Progenitor cell of endocrine pancreas (in vitro differentiated cells): ENCODE data around the gene TAGLN2. TPM values are rescaled to one million over a fixed set of nuclear protein-coding genes. Genes with fewer than 3 reads are reported as not detected.

Source experiments
- DNase-seq: peaks from one replicate; pipeline ENCODE4 v3.0.0; 2021; ENCODE audit warnings: low spot score; ENCODE audit not compliant: unreplicated experiment
- H3K27ac Mint-ChIP-seq: 2 replicates; pipeline ENCODE4 v1.8.0; 2021; ENCODE audit warnings: mild to moderate bottlenecking, moderate library complexity, mixed read lengths
- H3K27me3 Mint-ChIP-seq: 2 replicates; pipeline ENCODE4 v1.8.0; 2021; ENCODE audit warnings: mixed read lengths
- H3K36me3 Mint-ChIP-seq: 2 replicates; pipeline ENCODE4 v1.8.0; 2022; ENCODE audit warnings: mixed read lengths; ENCODE audit not compliant: insufficient read depth
- H3K4me1 Mint-ChIP-seq: 2 replicates; pipeline ENCODE4 v1.8.0; 2021; ENCODE audit warnings: low read depth, mixed read lengths
- H3K4me3 Mint-ChIP-seq: 2 replicates; pipeline ENCODE4 v1.8.0; 2021; ENCODE audit warnings: low read depth, mild to moderate bottlenecking, moderate library complexity, mixed read lengths
- H3K9me3 Mint-ChIP-seq: 2 replicates; pipeline ENCODE4 v1.8.0; 2021; ENCODE audit warnings: low read depth, mixed read lengths
- total RNA-seq: library from RNA; stranded (reverse); gene quantifications from 2 replicates; pipeline ENCODE4 v1.2.1, GENCODE V29; 2021
- TF ChIP-seq, protein P1 (sequence below): fragments of 200-600 bp; sonication (generic); IDR thresholded peaks from one replicate; pipeline ENCODE4 v1.5.0; 2021; ENCODE audit warnings: antibody characterized with exemption, mild to moderate bottlenecking; ENCODE audit not compliant: unreplicated experiment

The TAGLN2 gene
- total RNA-seq, 1 donor from 2014 or later = 153 TPM

DNA sequence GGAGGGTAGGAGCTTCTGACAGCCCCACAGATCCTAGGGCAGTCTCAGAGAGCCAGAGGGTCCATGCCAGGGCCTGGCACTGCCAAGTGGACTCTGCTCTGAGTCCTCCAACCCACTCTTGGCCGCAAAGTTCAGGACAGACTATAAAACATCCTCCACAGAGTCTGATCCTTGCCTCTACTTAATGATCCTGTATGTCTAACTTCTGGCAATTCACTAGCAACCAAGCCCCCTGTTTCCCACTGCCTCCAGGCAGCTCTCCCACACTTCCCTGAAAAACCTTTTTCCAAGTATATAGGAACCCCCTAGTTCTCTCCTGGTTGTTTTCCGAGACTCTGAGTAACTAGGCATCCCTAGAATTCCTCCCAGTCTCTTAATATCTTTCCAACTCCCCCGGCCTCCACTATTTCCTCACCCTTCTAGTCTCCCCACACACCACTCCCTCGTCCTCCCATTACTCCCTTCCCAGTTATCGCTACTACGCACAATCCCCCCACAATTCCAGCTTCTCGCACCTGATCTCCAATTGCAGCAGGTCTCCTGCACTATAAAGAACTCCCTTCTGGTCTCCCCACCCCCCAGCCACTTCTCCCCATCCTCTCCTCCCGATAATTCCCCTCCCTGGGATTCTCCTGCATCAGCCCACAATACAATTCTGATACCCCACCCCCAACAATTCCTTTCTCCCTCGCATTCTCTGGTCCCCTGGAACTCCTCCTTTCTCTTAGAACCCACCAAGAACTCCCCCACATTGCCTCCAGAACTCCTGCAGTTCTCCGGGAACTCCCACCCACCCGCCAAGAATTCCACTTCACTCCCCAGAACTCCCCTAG lies 19.5 kb upstream of the TAGLN2 start:
- DNase-seq = no peak
- Mint-ChIP-seq H3K4me1 (peaks cover 45% of the 10 kb centered on the region), H3K27ac (peak overlapping the region; percentile 88)

GRCh38 chr1:159943908-159944622 lies 18.8 kb upstream of the TAGLN2 start:
- Mint-ChIP-seq H3K4me1 (peaks cover 48% of the 10 kb centered on the region), H3K36me3 (peaks cover 6% of the 10 kb centered on the region), H3K9me3 (no peaks in the 10 kb centered on the region), H3K27me3 (peaks cover 8% of the 10 kb centered on the region), H3K27ac (no peak overlapping the region), H3K4me3 (peak overlapping the region; percentile 90)
- no peak for DNase-seq
- TF ChIP-seq, protein P1, sequence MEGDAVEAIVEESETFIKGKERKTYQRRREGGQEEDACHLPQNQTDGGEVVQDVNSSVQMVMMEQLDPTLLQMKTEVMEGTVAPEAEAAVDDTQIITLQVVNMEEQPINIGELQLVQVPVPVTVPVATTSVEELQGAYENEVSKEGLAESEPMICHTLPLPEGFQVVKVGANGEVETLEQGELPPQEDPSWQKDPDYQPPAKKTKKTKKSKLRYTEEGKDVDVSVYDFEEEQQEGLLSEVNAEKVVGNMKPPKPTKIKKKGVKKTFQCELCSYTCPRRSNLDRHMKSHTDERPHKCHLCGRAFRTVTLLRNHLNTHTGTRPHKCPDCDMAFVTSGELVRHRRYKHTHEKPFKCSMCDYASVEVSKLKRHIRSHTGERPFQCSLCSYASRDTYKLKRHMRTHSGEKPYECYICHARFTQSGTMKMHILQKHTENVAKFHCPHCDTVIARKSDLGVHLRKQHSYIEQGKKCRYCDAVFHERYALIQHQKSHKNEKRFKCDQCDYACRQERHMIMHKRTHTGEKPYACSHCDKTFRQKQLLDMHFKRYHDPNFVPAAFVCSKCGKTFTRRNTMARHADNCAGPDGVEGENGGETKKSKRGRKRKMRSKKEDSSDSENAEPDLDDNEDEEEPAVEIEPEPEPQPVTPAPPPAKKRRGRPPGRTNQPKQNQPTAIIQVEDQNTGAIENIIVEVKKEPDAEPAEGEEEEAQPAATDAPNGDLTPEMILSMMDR = no peak

More for the DNA sequence above, 19.5 kb upstream of the TAGLN2 start:
- Mint-ChIP-seq H3K9me3 (no peaks in the 10 kb centered on the region), H3K4me3 (peak overlapping the region; percentile 90), H3K27me3 (peaks cover 13% of the 10 kb centered on the region), H3K36me3 (peaks cover 2% of the 10 kb centered on the region)
- TF ChIP-seq, protein P1 = no peak

DNA sequence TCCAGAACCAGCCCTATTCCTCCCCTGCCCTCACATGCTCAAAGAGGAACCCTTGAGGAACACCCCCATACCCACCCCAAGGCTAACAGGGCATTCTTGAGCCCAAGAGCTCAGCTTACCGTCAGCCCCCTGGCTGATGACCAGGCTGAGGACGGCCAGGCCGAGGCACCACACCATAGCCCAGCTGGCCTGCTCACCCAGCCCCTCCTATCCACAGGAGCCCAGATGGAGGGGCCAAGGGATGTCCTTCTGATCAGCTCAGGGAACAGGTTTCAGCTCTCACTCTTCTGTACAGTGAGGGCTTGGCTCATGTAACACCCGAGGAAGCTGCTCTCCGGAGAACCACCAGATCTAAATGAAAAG lies 18.0 kb upstream of the TAGLN2 start:
- peaks cover 3% of the 10 kb centered on the region for H3K27me3 Mint-ChIP-seq
- DNase-seq = no peak
- H3K27ac Mint-ChIP-seq = no peak overlapping the region
- peaks cover 52% of the 10 kb centered on the region for H3K4me1 Mint-ChIP-seq
- H3K4me3 Mint-ChIP-seq = no peak overlapping the region
- peaks cover 14% of the 10 kb centered on the region for H3K36me3 Mint-ChIP-seq
- no peaks in the 10 kb centered on the region for H3K9me3 Mint-ChIP-seq
- TF ChIP-seq, protein P1 = no peak

DNA sequence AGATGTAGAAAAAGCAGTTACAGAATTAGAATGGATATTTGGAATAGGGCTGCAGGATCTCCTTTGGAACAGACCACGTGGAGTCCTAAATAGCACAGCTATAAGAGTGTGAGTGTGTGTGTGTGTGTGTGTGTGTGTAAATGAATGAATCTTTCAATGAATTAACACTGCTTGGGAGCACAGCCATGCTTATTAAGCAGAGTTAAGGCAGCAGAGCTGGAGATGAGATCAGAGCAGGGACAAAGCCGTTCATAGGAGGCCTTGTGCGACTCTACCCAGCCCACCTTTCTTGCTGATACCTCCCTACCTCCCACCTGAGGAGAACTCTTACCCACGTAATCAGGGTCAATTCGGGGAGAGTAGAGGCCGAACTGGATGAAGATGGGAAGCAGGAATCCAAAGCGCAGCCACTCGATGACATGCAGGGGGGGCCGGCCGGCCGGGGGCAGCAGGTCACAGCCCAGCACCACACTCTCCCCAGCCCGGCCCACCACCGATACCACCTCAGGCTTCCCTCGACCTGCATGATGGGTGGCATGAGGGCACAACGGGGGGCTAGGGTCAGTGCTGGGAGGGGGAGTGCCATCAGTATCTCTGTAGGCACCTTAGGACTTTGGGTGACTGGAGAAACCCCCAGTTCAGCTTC lies 17.4 kb upstream of the TAGLN2 start:
- TF ChIP-seq, protein P1 = no peak
- Mint-ChIP-seq H3K27me3 (no peaks in the 10 kb centered on the region), H3K27ac (no peak overlapping the region), H3K9me3 (no peaks in the 10 kb centered on the region), H3K4me3 (peak overlapping the region; percentile 40), H3K36me3 (peaks cover 15% of the 10 kb centered on the region), H3K4me1 (peaks cover 57% of the 10 kb centered on the region)
- no peak for DNase-seq
